Caco-2 (cell line): ENCODE measurements around the gene INTS6L. TPM values are rescaled to one million over a fixed set of nuclear protein-coding genes. Genes with fewer than 3 reads are reported as not detected.

ENCODE experiments used
- BruUV-seq: library from RNA; stranded (reverse); fragments of 400-500 nt; replicated peaks from 2 replicates; lab custom pipeline; 2021; lab: Mats Ljungman, UMichigan
- CTCF ChIA-PET: fragments of 300-600 bp; sonication (Branson Sonifier 250); formaldehyde crosslinking; loops from one replicate; lab custom pipeline; 2022; ENCODE audit warnings: antibody characterized with exemption; lab: Charles Lee
- POLR2A ChIA-PET: fragments of 300-600 bp; sonication (Branson Sonifier 250); formaldehyde crosslinking; loops from one replicate; lab custom pipeline; 2022; ENCODE audit warnings: antibody characterized with exemption; lab: Charles Lee
- DNase-seq, 2 experiments: peaks; one replicate each; pipeline versions ENCODE4 v3.0.0 to v3.0.0-alpha.2; 2020 to 2022
- H3K27me3 ChIP-seq: replicated peaks from 2 replicates; pipeline ENCODE4 v1.6.0; 2011; ENCODE audit warnings: low read length; ENCODE audit not compliant: control insufficient read depth, insufficient read depth
- H3K36me3 ChIP-seq: 2 replicates; pipeline ENCODE4 v1.5.1; 2011; ENCODE audit warnings: low read length; ENCODE audit not compliant: control insufficient read depth, insufficient read depth
- H3K4me1 ChIP-seq: fragments of 250-450 bp; sonication (Bioruptor Pico); 2 replicates; pipeline ENCODE4 v1.5.1; 2020; ENCODE audit warnings: mild to moderate bottlenecking
- H3K4me3 ChIP-seq: 2 replicates; pipeline ENCODE4 v1.5.1; 2011; ENCODE audit warnings: low read depth, mild to moderate bottlenecking, control low read depth, low read length
- H3K9me3 ChIP-seq: fragments of 250-450 bp; sonication (Bioruptor Pico); 2 replicates; pipeline ENCODE4 v1.5.1; 2020; ENCODE audit warnings: mild to moderate bottlenecking, moderate library complexity
- H3K27ac Mint-ChIP-seq: one replicate; pipeline ENCODE4 v1.8.0; 2022; ENCODE audit warnings: mixed read lengths; ENCODE audit not compliant: unreplicated experiment
- H3K27me3 Mint-ChIP-seq: one replicate; pipeline ENCODE4 v1.8.0; 2022; ENCODE audit warnings: mixed read lengths; ENCODE audit not compliant: insufficient read depth, unreplicated experiment
- H3K36me3 Mint-ChIP-seq: one replicate; pipeline ENCODE4 v1.8.0; 2022; ENCODE audit warnings: mild to moderate bottlenecking, mixed read lengths; ENCODE audit not compliant: insufficient read depth, unreplicated experiment
- H3K4me1 Mint-ChIP-seq: one replicate; pipeline ENCODE4 v1.8.0; 2022; ENCODE audit warnings: low read depth, mixed read lengths; ENCODE audit not compliant: unreplicated experiment
- H3K4me3 Mint-ChIP-seq: one replicate; pipeline ENCODE4 v1.8.0; 2022; ENCODE audit warnings: mild to moderate bottlenecking, moderate library complexity, mixed read lengths; ENCODE audit not compliant: unreplicated experiment
- H3K9me3 Mint-ChIP-seq: one replicate; pipeline ENCODE4 v1.8.0; 2022; ENCODE audit warnings: mixed read lengths; ENCODE audit not compliant: unreplicated experiment
- CTCF ChIP-seq, 2 experiments: fragments of 200-600 bp in 1 of 2; IDR thresholded peaks; 1 replicate in 1 of 2; 2 replicates in 1 of 2; pipeline versions ENCODE4 v1.5.1 to v1.8.0; 2011 to 2022; ENCODE audit warnings: antibody characterized with exemption in 1 of 2, control low read depth in 1 of 2, inconsistent platforms in 1 of 2, low read depth in 1 of 2, low read length in 1 of 2, mild to moderate bottlenecking in 1 of 2, moderate library complexity in 1 of 2; ENCODE audit not compliant: insufficient read depth in 1 of 2, severe bottlenecking in 1 of 2, unreplicated experiment in 1 of 2
- intact Hi-C: fragments of 100-400 bp; cut with micrococcal nuclease; formaldehyde crosslinking; loops from one replicate; pipeline ENCODE4 v1.10.0; 2022; ENCODE audit not compliant: unreplicated experiment
- total RNA-seq: library from RNA; stranded (reverse); gene quantifications from 2 replicates; pipeline ENCODE4 v1.2.3, GENCODE V29; 2022

The INTS6L gene
- total RNA-seq, 1 experiment from 2014 or later = 0.61 TPM

- BruUV-seq = no TSS peak
- Mint-ChIP-seq H3K9me3 (no peaks in the 10 kb centered on the region), H3K4me3 (peak overlapping the region; percentile 79), H3K27me3 (peaks cover 10% of the 10 kb centered on the region), H3K36me3 (no peaks in the 10 kb centered on the region), H3K27ac (peak overlapping the region; percentile 70), H3K4me1 (peaks cover 7% of the 10 kb centered on the region)
- no peaks in the 10 kb centered on the region for H3K4me1 ChIP-seq
- no peak for DNase-seq
- intact Hi-C loops = no loop called here
- H3K27me3 ChIP-seq = no peaks in the 10 kb centered on the region
- ChIA-PET POLR2A (no interaction called here), CTCF (no interaction called here)
- H3K9me3 ChIP-seq = no peaks in the 10 kb centered on the region
- H3K4me3 ChIP-seq = no peak overlapping the region
- TF ChIP-seq CTCF (IDR thresholded peaks at IDR 0.05; ENCODE audit: insufficient read depth in 1 of 2, low read depth in 1 of 2, low read length in 1 of 2, severe bottlenecking in 1 of 2, unreplicated experiment in 1 of 2) = no peak
- H3K36me3 ChIP-seq = no peaks in the 10 kb centered on the region
Measured at GRCh38 chrX:135520022-135520552, 373 bp upstream of the INTS6L start.

GRCh38 chrX:135521405-135522131, 1.1 kb downstream of the INTS6L start:
- ChIA-PET CTCF (no interaction called here), POLR2A (interaction anchor here (0.7 kb wide), 1 partner anchor 1375 kb away, joined by 5 read pairs; no protein-coding TSS in a partner anchor)
- no peak for TF ChIP-seq CTCF (IDR thresholded peaks at IDR 0.05; ENCODE audit: insufficient read depth in 1 of 2, low read depth in 1 of 2, low read length in 1 of 2, severe bottlenecking in 1 of 2, unreplicated experiment in 1 of 2)
- peaks cover 7% of the 10 kb centered on the region for H3K4me1 Mint-ChIP-seq
- Histone ChIP-seq H3K27me3 (no peaks in the 10 kb centered on the region), H3K36me3 (no peaks in the 10 kb centered on the region), H3K9me3 (no peaks in the 10 kb centered on the region), H3K4me1 (no peaks in the 10 kb centered on the region), H3K4me3 (peak overlapping the region; percentile 52)
- H3K27ac Mint-ChIP-seq = peak overlapping the region; percentile 54
- H3K36me3 Mint-ChIP-seq = no peaks in the 10 kb centered on the region
- BruUV-seq = no TSS peak
- intact Hi-C loops = no loop called here
- H3K9me3 Mint-ChIP-seq = no peaks in the 10 kb centered on the region
- H3K27me3 Mint-ChIP-seq = peaks cover 12% of the 10 kb centered on the region
- peak; percentile 67 to 80 for DNase-seq
- peak overlapping the region; percentile 79 for H3K4me3 Mint-ChIP-seq

GRCh38 chrX:135522132-135522530, 1.7 kb downstream of the INTS6L start:
- Mint-ChIP-seq H3K9me3 (no peaks in the 10 kb centered on the region), H3K27me3 (peaks cover 12% of the 10 kb centered on the region), H3K4me1 (peaks cover 7% of the 10 kb centered on the region), H3K4me3 (peak overlapping the region; percentile 79), H3K27ac (peak overlapping the region; percentile 54), H3K36me3 (no peaks in the 10 kb centered on the region)
- H3K36me3 ChIP-seq = no peaks in the 10 kb centered on the region
- H3K4me3 ChIP-seq = peak overlapping the region; percentile 52
- CTCF ChIA-PET = no interaction called here
- DNase-seq = no peak
- no peak for TF ChIP-seq CTCF (IDR thresholded peaks at IDR 0.05; ENCODE audit: insufficient read depth in 1 of 2, low read depth in 1 of 2, low read length in 1 of 2, severe bottlenecking in 1 of 2, unreplicated experiment in 1 of 2)
- no peaks in the 10 kb centered on the region for H3K4me1 ChIP-seq
- no TSS peak for BruUV-seq
- intact Hi-C loops = no loop called here
- no peaks in the 10 kb centered on the region for H3K9me3 ChIP-seq
- no peaks in the 10 kb centered on the region for H3K27me3 ChIP-seq
- POLR2A ChIA-PET = no interaction called here
